DMS 273 treated with DMSO at 0.1 percent for 48 hours (cell line): ENCODE measurements around the gene UBR3.
"Not testable (repeated sequence)": the region's sequence is repeated elsewhere in the genome, so short reads cannot be mapped to it uniquely, and the experiment has no call there.

Experiments used
- DNase-seq: peaks from one replicate; lab custom pipeline; 2025; lab: John Stamatoyannopoulos, UW

UBR3 gene

DNA sequence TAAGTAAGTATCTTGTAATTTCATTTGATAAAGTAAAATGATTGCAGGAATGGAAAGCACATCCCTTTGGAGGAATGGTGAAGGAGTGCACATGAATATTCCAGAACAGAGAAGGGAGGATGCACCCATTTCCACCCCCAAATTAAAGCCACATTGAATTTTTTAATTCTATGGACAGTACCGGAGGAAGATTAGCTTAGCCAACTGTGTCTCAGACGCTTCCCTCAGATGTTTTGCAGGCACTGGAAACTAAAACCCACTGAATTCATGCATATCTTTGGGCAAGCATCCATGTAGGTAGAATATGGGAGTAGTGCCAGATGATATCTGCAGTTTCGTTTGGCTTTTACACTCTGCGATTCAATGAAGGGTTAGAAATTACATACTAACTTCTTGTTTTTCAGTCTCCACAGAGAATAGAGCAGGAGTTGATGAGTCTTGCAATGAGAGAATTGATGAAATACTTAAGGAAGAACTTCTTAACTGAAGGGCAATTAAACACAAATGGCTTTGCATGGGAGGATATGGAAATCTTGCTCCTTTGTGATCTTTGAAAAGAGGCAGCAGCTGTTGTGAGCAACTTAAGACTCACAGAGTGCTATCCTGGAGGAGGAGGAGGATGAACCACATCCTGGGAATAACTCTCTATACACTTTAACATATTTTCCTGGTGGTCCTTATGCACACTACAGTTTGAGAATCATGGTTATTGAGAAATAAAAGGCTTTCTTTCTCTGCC, 279.0 kb downstream of the UBR3 start:
- no peak for DNase-seq

DNA sequence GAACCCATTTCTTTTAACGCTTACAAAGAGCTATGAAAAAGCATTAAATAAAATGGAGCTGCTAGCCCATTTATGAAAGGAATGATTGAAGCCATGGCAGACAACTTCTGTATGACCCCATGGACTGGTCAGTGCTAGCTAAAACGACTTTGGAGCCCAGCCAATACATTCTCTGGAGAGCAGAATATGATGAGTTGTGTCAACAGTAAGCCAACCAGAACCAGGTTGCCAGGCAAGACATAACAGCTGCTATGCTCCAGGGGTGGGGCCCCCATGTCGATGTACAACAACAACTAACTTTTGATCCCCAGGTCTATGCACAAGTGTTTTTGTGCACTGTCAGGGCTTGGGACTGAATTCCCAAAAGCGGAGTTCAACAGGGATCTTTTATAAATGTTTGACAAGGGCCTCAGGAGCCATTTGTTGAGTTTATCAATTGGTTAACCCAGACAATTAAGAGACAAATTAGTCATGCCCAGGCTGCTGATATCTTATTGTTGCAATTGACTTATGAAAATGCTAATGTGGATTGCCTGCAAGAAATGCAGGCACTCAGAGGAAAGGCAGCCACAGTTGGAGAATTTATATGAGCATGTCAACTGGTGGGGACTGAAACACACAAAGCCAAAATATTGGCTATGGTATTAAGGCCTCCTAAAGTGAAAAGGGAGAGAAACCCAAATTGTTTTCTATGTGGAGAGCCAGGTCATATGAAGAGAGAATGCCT, 286.1 kb downstream of the UBR3 start:
- DNase-seq: no peak

DNA sequence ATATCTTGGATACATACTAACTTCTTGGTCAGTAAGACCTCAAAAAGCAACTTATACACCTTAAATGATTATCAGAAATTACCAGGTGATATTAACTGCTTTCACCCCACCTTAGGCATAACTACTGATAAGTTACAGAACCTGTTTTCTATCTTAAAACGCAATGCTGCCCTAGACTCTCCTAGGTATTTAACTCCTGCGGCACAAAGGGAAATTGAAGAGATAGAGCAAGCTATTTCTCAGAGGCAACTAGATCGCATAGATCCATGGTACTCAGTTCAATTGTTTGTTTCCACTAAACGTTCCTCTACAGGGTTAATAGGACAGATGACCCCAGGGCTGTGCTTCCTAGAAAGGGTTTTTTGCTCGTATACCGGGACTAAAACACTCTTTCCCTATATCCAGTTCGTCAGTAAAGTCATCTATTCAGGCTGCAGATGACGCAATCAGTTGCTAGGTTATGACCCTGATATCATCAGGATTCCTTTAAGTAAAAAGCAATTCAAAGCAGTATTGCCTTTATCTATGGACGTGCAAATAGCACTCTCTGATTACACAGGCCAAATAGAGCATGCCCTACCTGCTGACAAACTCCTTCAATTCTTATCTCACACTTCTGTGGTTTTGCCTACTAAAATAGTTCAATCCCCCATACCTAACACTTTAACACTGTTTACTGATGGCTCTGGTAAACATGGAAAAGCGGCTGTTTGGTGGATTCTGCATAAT, 288.4 kb downstream of the UBR3 start:
- no peak for DNase-seq

DNA sequence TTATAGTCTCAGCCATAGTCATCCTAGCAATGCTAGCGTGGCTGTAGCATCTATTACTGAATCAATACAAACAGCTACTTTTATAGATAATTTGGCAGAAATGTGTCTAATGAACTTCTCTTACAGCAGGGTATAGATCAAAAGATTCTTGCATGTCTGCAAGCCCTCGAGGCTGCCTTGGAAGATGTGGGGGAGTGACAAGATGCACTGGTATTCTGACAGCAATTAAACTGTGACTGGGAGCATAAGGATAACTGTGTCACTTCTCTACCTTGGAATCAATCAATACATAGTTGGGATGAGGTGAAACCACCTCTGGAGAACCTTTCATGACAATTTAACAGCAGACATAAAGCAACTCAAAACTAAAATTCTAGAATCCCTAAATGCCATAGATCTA, 291.4 kb downstream of the UBR3 start:
- DNase-seq: no peak

DNA sequence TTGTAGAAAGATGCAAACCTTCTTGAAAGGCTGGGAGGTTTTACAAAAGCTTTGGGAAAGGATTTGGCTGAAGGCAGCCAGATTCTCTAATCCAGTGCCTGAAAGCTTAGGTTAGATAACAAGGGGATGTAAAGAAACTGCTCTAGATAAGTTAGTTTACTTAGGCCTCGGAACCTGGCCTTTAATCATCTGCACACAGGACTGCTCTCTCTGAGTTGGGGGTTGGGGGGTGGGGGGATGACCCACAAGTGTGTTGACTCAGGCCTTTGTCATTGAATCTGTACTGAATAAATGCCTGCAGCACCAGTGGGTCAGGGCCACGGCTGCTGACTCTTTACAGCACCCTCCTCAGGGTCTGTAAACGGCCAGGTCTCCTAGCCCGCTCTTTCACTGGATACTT, 292.1 kb downstream of the UBR3 start:
- DNase-seq: not testable (repeated sequence)

DNA sequence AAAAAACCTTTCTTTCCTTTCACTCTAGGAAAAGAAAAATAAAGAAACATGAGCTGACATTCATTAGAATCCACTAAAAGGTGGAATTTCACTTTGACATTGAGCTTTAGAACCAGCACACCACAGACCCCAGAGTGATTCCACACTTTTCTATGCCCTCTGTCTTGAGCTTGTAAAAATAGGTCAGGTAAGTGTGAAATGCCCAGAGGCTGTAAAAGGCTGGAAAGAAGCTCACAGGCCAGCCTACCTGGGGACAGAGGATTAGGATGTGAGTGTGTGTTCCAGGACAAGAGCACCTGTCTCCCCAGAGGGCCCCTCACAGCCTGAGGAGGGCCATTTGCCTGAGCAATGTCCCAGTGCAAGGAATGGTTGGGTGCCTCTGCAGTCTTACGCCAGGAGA, 294.4 kb downstream of the UBR3 start:
- DNase-seq: no peak

DNA sequence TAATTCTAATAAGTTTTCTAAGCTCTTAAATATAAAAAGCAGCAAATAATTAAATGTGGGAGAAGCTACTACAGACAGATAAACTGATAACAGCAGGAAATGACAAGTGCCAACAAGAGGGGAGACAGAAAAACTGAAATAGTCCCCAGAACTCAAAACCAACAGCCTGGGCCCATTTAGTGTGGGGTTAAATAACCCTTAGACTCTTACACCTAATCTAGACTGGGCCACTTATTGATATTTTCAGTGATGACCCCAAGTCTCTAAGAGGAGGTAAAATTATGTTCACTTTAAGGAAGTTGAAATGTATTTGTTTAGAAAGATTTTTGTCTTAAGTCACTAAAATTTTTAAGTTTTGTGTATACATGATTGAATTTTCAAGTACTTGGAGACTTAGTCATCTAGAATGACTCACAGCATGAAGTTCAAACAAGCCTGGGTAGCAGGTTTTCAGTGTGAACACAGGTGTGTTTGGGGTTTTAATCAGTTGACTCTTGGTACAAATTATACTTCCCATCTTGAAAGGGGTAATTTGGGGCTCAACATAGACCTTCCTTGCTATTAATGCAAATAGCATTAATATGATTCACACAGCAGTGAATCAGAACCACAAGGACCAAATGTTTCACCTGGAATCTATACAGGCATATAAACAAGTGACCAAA, 295.8 kb downstream of the UBR3 start:
- DNase-seq: no peak

DNA sequence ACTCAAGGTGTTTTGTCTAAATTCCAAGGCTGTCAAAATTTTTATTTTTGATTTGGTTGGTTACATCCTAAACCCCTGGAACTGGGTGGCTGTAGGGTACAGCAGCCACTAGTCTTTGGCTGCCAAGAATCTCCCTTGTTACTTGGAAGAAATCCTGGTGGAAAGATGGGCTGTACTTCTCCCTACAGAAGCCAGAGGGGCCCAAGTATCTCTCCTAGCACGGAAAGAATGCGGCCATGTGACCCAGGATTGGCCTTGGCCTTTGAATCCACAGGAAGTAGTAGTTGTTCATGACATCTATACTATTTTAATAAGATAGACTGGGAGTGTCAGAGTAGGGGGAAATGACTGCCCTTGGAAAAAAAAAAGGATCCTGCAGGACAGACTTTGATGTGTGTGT, 296.3 kb downstream of the UBR3 start:
- DNase-seq: no peak

DNA sequence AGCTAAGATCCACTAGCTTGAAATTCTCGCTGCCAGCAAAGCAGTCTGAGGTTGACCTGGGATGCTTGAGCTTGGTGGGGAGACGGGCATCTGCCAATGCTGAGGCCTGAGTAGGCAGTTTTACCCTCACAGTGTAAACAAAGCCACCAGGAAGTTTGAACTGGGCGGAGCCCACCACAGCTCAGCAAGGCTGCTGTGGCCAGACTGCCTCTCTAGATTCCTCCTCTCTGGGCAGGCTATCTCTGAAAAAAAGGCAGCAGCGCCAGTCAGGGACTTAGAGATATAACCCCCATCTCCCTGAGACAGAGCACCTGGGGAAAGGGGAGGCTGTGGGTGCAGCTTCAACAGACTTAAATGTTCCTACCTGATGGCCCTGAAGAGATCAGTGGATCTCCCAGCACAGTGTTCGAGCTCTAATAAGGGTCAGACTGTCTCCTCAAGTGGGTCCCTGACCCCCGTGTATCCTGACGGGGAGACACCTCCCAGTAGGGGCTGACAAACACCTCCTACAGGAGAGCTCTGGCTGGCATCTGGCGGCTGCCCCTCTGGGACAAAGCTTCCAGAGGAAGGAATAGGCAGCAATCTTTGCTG, 299.0 kb downstream of the UBR3 start:
- DNase-seq: not testable (repeated sequence)
